ENCODE data around the gene MYH7. TPM values are rescaled to one million over a fixed set of nuclear protein-coding genes. Genes with fewer than 3 reads are reported as not detected.

Gene MYH7
- total and polyA plus RNA-seq, 9 donors, result 0.92 to 1.1 (median 0.95) TPM; not detected in 5

DNA sequence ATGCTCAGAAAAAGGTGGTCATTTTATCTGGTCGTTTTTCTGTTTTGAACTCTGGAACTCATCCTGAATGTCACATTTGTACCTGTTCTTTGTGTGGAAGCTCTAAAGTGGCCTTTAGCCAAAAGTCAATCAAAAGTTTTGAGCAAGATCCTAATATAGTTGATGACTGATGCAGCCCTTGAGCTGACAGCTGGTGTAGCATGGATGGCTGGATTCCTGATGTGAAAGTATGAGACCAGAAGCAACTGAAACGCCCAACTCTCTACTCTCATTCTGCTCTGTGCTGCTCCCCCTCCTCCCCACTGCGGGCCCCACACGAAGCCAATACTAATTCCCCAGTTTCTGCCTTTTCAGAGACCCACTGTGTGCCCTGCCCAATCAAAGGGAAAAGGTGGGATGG lies 10.3 kb upstream of the MYH7 start:
- Histone ChIP-seq H3K27ac (no peak overlapping the region), H3K36me3 (no peaks in the 10 kb centered on the region), H3K9me3 (no peaks in the 10 kb centered on the region), H3K4me1 (ENCODE audit: insufficient read depth) (no peaks in the 10 kb centered on the region), H3K4me3 (no peak overlapping the region), H3K27me3 (no peaks in the 10 kb centered on the region)
- intact Hi-C loops (cut with DNase I), result no loop called here
- DNase-seq, result no peak
- WGBS, 3 donors, result 66 to 68% (median 68%) methylated on average over 4 of the region's 4 CpGs
- TF ChIP-seq POLR2A (IDR thresholded peaks at IDR 0.05) (no peak), EP300 (IDR thresholded peaks at IDR 0.05) (no peak)
- TF ChIP-seq, protein P1, sequence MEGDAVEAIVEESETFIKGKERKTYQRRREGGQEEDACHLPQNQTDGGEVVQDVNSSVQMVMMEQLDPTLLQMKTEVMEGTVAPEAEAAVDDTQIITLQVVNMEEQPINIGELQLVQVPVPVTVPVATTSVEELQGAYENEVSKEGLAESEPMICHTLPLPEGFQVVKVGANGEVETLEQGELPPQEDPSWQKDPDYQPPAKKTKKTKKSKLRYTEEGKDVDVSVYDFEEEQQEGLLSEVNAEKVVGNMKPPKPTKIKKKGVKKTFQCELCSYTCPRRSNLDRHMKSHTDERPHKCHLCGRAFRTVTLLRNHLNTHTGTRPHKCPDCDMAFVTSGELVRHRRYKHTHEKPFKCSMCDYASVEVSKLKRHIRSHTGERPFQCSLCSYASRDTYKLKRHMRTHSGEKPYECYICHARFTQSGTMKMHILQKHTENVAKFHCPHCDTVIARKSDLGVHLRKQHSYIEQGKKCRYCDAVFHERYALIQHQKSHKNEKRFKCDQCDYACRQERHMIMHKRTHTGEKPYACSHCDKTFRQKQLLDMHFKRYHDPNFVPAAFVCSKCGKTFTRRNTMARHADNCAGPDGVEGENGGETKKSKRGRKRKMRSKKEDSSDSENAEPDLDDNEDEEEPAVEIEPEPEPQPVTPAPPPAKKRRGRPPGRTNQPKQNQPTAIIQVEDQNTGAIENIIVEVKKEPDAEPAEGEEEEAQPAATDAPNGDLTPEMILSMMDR (IDR thresholded peaks at IDR 0.05), result no peak

GRCh38 chr14:23444314-23444713 lies 8.9 kb upstream of the MYH7 start:
- no peak for DNase-seq
- H3K4me1 ChIP-seq (ENCODE audit: insufficient read depth), result no peaks in the 10 kb centered on the region
- H3K36me3 ChIP-seq, result no peaks in the 10 kb centered on the region
- no peaks in the 10 kb centered on the region for H3K9me3 ChIP-seq
- TF ChIP-seq, protein P1 (IDR thresholded peaks at IDR 0.05), result no peak
- H3K4me3 ChIP-seq, result no peak overlapping the region
- no peak overlapping the region for H3K27ac ChIP-seq
- WGBS, 3 donors, result 33 to 55% (median 33%) methylated on average over 1 of the region's 1 CpG
- intact Hi-C loops (cut with DNase I), result no loop called here
- H3K27me3 ChIP-seq, result no peaks in the 10 kb centered on the region

- Histone ChIP-seq H3K36me3 (no peaks in the 10 kb centered on the region), H3K4me3 (no peak overlapping the region), H3K9me3 (no peaks in the 10 kb centered on the region), H3K27ac (no peak overlapping the region), H3K4me1 (ENCODE audit: insufficient read depth) (no peaks in the 10 kb centered on the region), H3K27me3 (no peaks in the 10 kb centered on the region)
- intact Hi-C loops (cut with DNase I), result no loop called here
- 53 to 62% (median 59%) methylated on average over 6 of the region's 6 CpGs for WGBS, 3 donors
- TF ChIP-seq EP300 (IDR thresholded peaks at IDR 0.05) (no peak), POLR2A (IDR thresholded peaks at IDR 0.05) (no peak)
- TF ChIP-seq, protein P1 (IDR thresholded peaks at IDR 0.05), result no peak
- no peak for DNase-seq
Observed at GRCh38 chr14:23443881-23444280, 8.4 kb upstream of the MYH7 start.

GRCh38 chr14:23443411-23443812 lies 8.0 kb upstream of the MYH7 start:
- intact Hi-C loops (cut with DNase I), result no loop called here
- Histone ChIP-seq H3K4me1 (ENCODE audit: insufficient read depth) (no peaks in the 10 kb centered on the region), H3K27ac (no peak overlapping the region), H3K36me3 (no peaks in the 10 kb centered on the region), H3K27me3 (no peaks in the 10 kb centered on the region), H3K9me3 (no peaks in the 10 kb centered on the region), H3K4me3 (no peak overlapping the region)
- no peak for DNase-seq
- TF ChIP-seq EP300 (IDR thresholded peaks at IDR 0.05), result no peak
- TF ChIP-seq, protein P1 (IDR thresholded peaks at IDR 0.05), result no peak
- TF ChIP-seq POLR2A (IDR thresholded peaks at IDR 0.05), result no peak
- WGBS, 3 donors, result 66 to 70% (median 67%) methylated on average over 11 of the region's 11 CpGs

All from ovary (tissue), 9 donors.